GM12878 (cell line): ENCODE data around the gene SLC1A1.

Experiments
- POLR2A ChIP-seq: IDR thresholded peaks from 2 replicates; pipeline ENCODE4 v1.6.1; 2011; ENCODE audit warnings: low read depth, mild to moderate bottlenecking, low read length
- TF ChIP-seq, protein P1 (sequence below): IDR thresholded peaks from 2 replicates; pipeline ENCODE4 v1.6.1; 2011; ENCODE audit warnings: borderline replicate concordance, low read depth, mild to moderate bottlenecking, moderate library complexity, mixed read lengths, low read length; ENCODE audit not compliant: insufficient read depth; ENCODE audit errors: extremely low read length
- TF ChIP-seq, protein P2 (sequence below): IDR thresholded peaks from 2 replicates; pipeline ENCODE4 v1.6.1; 2011; ENCODE audit warnings: low read depth, mild to moderate bottlenecking, low read length, moderate library complexity, borderline replicate concordance; ENCODE audit errors: extremely low read depth
- TF ChIP-seq, protein P3 (sequence below), 3 experiments: IDR thresholded peaks in 2 of 3; conservative IDR thresholded peaks in 1 of 3; 2 replicates each; pipeline ENCODE4 v1.5.1; 2011; ENCODE audit warnings: low read depth in 3 of 3, low read length in 3 of 3, mild to moderate bottlenecking in 3 of 3, control low read depth in 2 of 3, moderate library complexity in 2 of 3, inconsistent platforms in 1 of 3, mixed read lengths in 1 of 3; ENCODE audit not compliant: control insufficient read depth in 2 of 3, insufficient read depth in 1 of 3; ENCODE audit errors: extremely low read depth in 1 of 3
- TF ChIP-seq, protein P4 (sequence below): fragments of 450-650 bp; IDR thresholded peaks from 2 replicates; pipeline ENCODE4 v1.6.1; 2017; ENCODE audit warnings: mild to moderate bottlenecking, low read depth, inconsistent platforms; ENCODE audit not compliant: poor library complexity, severe bottlenecking

DNA sequence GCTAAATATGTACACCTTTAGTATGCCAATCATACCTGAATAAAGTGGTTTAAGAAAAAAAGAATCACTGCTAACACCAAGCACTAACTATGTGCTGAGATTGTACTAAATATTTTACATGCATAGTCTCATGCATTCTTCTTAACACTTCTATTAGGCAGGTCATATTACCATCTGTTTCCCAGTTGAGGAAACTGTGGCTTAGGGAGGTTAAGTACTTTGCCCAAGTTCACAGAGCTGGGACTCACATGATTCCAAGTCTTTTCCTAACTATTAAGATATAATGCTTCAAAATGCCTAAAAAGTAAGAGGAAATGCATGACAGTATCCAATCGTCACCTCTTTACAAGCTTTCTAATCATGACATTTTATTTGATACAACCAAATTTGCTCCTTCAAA lies 102.6 kb downstream of the SLC1A1 start:
- TF ChIP-seq, protein P1, sequence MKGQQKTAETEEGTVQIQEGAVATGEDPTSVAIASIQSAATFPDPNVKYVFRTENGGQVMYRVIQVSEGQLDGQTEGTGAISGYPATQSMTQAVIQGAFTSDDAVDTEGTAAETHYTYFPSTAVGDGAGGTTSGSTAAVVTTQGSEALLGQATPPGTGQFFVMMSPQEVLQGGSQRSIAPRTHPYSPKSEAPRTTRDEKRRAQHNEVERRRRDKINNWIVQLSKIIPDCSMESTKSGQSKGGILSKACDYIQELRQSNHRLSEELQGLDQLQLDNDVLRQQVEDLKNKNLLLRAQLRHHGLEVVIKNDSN: no peak
- TF ChIP-seq, protein P2, sequence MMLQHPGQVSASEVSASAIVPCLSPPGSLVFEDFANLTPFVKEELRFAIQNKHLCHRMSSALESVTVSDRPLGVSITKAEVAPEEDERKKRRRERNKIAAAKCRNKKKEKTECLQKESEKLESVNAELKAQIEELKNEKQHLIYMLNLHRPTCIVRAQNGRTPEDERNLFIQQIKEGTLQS: no peak
- TF ChIP-seq, protein P3, sequence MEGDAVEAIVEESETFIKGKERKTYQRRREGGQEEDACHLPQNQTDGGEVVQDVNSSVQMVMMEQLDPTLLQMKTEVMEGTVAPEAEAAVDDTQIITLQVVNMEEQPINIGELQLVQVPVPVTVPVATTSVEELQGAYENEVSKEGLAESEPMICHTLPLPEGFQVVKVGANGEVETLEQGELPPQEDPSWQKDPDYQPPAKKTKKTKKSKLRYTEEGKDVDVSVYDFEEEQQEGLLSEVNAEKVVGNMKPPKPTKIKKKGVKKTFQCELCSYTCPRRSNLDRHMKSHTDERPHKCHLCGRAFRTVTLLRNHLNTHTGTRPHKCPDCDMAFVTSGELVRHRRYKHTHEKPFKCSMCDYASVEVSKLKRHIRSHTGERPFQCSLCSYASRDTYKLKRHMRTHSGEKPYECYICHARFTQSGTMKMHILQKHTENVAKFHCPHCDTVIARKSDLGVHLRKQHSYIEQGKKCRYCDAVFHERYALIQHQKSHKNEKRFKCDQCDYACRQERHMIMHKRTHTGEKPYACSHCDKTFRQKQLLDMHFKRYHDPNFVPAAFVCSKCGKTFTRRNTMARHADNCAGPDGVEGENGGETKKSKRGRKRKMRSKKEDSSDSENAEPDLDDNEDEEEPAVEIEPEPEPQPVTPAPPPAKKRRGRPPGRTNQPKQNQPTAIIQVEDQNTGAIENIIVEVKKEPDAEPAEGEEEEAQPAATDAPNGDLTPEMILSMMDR (IDR thresholded peaks at IDR 0.05 in 2 of 3, conservative IDR thresholded peaks at IDR 0.05 in 1 of 3; ENCODE audit: control insufficient read depth in 2 of 3, extremely low read depth in 1 of 3, insufficient read depth in 1 of 3, low read depth in 3 of 3, low read length in 3 of 3): no peak
- TF ChIP-seq, protein P4, sequence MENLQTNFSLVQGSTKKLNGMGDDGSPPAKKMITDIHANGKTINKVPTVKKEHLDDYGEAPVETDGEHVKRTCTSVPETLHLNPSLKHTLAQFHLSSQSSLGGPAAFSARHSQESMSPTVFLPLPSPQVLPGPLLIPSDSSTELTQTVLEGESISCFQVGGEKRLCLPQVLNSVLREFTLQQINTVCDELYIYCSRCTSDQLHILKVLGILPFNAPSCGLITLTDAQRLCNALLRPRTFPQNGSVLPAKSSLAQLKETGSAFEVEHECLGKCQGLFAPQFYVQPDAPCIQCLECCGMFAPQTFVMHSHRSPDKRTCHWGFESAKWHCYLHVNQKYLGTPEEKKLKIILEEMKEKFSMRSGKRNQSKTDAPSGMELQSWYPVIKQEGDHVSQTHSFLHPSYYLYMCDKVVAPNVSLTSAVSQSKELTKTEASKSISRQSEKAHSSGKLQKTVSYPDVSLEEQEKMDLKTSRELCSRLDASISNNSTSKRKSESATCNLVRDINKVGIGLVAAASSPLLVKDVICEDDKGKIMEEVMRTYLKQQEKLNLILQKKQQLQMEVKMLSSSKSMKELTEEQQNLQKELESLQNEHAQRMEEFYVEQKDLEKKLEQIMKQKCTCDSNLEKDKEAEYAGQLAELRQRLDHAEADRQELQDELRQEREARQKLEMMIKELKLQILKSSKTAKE: no peak
- no peak for TF ChIP-seq POLR2A
